HL-60/S4 treated with retinoic acid at 250 ng/mL for 4 days and 3 days (cell line): ENCODE results near the gene ZNF646.

Source experiments
- in situ Hi-C: fragments of 300-500 bp; cut with MboI; formaldehyde crosslinking; loops from 2 replicates; pipeline ENCODE4 v1.7.0; 2022; ENCODE audit warnings: low sequenced_read_pairs

ZNF646 gene

DNA sequence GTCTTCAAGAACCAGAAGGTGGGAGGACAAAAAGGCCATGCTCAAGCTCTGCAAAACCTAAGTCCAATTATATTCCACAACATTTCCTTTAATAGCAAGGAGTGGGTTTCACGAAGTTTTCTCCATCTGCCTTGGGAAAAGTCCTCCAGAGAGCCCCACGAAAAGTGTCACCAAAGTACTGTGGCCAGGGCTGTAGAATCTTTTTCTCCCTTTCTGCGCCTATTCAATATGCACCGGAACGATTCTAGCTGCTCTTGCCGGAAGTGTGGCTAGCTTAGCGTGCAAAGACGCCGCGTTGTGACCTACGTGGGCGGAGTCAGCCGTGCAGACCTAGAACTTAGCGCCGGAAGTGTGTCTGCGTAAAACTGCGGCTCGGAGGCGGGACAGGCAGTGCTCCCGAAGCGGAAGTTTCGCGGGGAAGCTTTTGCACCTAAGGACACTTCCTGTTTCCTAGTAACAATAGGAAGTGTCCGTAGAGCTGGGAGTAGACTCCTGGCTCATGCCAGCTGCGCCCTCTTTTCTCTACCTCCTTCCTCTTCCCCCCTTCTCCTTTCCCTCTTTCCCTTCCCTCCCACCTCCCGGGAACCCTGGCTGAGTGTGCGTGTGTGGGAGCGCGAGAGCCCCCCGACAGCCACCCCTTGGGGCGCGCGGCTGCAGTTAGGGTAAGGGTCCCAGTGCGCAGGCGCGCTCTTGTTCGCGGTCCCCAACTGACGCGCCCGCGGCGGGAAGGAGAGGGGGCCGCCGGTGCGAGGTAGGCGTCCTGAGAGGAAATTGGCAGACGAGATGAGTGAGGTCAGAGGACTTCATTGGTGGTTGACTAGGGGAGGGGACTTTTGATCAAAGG, at the start of gene ZNF646, which contains the start of gene ZNF668:
ZNF646 (plus strand) TSS at position 453 of the 844 bp plus-strand sequence. CDS start 1,903 bp downstream, outside the sequence.
ZNF668 (minus strand) TSS at position 271 of the 844 bp plus-strand sequence. CDS start 9,781 bp downstream, outside the sequence.
- in situ Hi-C loops = loop anchor here (10.0 kb wide), 1 partner anchor 381 kb away; the partner anchor contains the start of gene ARMC5

- in situ Hi-C loops = no loop called here
Measured at GRCh38 chr16:31025339-31025738, 48.9 kb upstream of the ZNF646 start.

DNA sequence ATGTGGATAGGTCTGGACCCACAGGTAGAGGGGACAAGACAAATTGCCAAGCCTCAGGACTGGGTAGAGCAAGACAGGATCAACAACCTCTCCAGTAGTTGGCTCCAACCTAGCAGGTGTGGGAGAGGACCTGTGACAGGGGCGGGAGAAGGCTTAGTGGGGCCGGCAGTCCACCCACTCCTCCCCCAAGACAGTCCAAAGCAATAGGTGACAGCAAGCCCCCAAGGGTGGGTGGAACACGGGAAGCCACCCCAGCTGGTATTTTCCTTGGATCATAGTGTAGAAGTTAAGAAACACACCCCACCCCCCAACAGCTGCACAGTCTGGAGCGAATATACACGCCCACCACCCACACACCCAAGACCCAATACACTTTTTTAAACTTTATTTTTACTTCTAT, 45.0 kb upstream of the ZNF646 start:
- in situ Hi-C loops = no loop called here

- in situ Hi-C loops = no loop called here
Measured at GRCh38 chr16:31031276-31031675, 42.9 kb upstream of the ZNF646 start.

DNA sequence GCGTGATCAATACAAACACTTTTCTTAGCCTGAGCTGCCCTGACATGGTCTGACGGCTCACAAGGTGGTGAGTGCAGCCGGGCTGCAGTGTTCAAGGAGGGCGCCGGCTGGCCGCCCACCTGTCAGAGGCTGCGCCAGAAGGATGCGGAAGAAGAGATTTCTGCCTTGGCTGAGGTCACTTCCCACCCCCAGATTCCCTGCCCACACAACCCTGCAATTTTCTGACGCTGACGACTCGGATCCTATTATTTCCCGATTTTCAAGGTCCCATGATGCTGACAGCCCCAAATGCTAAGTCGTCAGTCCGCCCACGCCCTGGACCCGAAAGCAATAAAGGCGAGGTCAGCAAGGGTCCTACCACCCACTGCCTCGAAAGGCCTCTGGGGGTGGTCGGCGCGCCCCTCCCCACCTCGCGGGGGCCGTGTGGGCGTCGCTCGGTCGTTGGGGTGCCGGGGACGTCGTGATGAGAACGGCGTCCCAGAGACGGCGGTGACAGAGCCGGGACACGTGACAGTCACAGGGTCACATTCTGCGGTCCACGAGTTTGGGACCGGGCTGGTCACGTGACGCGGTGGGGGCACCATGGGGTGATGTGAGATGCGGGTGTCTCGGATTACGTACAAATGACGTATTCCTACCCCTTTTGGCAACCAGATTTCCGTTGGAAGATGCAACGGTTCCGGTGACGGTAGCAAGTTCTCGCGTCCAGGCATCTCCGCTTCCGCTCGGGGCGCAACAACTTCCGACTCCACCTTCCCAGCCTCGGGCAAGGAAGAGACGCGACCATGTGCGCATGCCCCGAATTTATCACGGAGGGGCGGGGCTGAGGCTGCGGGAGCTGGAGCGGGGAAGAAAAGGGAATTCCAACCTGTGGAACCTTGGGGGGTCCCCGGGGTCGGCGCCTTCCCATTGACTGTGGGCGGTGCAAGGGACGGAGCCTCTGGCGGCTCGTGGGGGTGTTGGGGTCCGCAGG, 41.2 kb upstream of the ZNF646 start, which contains the start of gene STX4:
STX4 (plus strand) TSS at position 823 of the 973 bp plus-strand sequence. CDS start 248 bp downstream, outside the sequence.
- in situ Hi-C loops = no loop called here

DNA sequence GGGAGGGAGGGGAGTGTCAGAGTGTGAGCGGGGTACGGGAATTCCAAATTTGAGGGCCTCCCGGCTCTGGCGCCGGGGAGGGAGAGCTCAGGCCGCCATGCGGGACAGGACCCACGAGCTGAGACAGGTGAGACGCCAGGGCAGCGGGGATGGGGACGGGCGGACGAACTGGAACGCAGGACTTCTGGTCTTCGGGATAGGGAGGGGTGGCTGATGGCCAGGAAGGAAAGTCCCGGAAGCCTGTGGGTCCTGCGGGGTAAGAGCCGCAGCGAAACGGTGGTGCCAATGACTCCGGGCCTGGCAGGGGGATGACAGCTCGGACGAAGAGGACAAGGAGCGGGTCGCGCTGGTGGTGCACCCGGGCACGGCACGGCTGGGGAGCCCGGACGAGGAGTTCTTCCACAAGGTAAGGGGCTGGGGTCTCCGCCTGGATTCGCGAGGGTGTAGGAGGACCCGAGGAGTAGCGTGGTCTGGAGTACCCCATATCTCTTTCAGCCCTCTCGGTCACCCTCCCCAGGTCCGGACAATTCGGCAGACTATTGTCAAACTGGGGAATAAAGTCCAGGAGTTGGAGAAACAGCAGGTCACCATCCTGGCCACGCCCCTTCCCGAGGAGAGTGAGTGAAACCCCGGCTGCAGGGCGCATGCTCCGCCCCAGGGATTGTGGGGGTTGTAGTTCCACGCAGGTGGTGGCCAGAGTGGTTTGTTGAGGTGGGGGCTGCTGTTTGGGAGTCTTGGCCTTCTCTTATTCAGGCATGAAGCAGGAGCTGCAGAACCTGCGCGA, 40.3 kb upstream of the ZNF646 start:
- in situ Hi-C loops = no loop called here

GRCh38 chr16:31036691-31037090, 37.5 kb upstream of the ZNF646 start:
- in situ Hi-C loops = no loop called here

DNA sequence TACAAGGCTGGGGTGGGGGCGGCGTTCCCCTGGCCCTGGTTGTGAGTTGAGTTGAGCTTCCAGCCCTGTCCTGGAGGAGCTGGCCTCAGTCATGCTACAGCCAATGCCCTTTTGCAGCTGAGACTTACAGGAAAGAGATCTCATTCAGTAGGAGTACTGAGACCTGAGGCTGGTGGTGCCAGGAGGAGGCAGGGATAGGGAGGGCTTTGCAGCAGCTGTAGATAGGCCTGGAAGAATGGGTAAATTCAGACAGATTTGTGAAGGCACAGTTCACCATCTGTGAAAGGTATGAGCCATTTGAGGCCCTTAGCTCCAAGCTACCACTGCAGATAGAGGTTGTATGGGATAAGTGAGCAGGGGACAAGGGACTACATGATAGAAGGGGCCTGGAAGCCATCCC, 35.2 kb upstream of the ZNF646 start:
- in situ Hi-C loops = no loop called here

DNA sequence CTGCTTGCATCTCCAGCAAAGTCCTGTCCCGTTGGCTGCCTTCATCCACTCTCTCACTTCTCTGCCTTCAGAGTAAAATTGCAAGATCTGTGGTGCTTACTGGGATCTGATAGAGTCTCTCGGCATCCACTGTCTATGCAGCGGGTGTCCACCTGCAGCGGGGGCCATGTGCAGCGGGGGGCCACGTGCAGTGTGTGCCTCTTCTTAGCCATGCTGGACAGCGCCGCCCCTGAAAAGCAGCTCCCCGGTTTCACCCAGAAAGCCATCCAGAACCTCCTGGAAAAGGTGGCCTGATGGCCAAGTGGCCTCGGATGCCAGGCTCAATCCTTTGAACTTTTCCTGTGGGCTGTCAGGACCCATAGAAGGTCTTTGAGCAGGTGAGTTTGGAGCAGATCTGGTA, 31.4 kb upstream of the ZNF646 start:
- in situ Hi-C loops = no loop called here

DNA sequence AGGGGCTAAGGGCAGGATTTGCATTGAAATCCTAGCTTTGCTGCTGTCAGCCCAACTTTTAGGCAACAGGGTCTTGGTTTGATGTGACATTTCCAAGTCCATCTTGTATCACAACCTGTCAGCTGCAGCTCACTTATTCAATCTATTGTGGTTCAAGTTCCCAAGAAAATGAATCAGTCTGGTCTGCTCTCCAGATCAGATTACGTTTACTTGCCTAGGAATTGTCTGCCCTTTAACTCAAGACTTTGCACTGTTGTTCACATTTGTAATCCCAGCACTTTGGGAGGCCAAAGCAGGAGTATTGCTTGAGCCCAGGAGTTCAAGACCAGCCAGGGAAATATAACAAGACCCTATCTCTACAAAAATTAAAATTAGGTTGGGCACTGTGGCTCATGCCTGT, 30.9 kb upstream of the ZNF646 start:
- in situ Hi-C loops = no loop called here

GRCh38 chr16:31043898-31044481, 30.2 kb upstream of the ZNF646 start:
- in situ Hi-C loops = no loop called here

- in situ Hi-C loops = no loop called here
Measured at GRCh38 chr16:31050280-31051030, 23.8 kb upstream of the ZNF646 start.

- in situ Hi-C loops = no loop called here
Measured at GRCh38 chr16:31052114-31052513, 22.1 kb upstream of the ZNF646 start.

DNA sequence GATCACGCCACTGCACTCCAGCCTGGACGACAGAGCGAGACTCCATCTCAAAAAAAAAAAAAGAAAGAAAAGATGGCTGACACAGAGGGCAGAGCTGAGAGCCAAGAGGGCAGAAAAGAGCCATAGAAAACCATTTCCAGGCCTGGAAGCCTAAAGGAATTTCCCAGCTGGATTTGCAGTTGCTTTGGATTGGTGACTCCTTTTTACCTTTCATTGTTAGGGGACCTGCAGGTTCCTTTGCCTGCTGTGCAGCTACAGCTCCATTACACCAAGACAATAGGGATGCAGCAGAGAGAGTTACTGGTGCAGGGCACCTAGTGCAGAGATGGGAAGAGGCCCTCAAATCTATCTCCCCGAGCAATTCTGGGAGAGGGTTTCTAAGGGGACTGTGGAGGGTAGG, 18.6 kb upstream of the ZNF646 start:
- in situ Hi-C loops = no loop called here

DNA sequence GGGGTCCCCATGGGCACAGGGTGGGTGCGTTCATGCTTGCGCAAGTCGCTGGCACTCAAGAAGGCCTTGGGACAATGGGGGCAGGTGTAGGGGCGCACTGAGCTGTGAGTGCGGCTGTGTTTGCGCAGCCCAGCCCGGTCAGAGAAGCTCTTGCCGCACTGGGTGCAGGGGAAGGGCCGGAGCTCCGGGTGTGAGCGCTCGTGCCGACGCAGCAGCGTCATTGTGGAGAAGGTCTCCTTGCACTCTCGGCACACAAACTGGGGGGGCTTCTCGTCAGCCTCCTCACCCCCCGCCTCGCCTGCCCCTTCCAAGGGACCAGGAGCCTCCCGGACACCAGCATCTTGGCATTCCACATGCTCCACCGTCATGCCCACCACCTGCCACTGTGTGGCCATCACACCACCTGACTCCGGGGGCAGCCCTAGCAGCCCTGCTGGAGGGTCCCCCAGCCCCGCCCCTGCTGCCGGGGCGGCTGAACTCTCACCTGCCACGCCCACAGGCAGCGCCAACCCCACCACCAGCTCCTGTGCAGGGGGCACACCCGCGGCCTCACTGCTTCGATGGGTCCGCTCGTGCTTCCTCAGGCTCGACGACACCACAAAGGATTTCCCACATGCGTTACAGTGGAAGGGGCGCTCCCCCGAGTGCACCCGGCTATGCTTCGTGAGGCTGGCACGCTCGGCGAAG, 13.0 kb upstream of the ZNF646 start:
- in situ Hi-C loops = no loop called here

DNA sequence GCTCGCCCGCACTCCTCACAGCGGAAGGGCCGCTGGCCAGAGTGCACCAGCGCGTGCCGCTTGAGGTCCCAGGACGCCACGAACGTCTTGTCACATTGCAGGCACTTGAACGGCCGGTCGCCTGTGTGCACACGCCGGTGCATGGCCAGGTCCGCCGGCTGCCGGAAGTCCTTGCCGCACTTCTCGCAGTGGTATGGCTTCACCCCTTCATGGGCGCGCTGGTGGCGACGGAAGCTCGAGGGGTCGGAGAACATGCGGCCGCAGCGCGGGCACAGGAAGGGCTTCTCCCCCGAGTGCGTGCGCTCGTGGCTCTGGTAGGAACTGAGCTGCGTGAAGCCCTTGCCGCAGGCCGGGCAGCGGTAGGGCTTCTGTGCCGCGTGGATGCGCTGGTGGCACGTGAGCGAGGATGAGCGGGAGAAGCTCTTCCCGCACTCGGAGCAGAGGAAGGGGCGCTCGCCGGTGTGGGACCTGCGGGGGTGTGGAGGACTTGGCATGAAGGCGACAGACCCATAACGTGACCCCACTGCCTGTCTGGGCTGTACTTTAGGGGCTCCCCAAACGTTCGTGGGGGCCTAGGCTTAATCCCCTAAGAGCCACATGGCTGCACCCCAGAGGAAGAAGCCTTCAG, 12.3 kb upstream of the ZNF646 start:
- in situ Hi-C loops = no loop called here

DNA sequence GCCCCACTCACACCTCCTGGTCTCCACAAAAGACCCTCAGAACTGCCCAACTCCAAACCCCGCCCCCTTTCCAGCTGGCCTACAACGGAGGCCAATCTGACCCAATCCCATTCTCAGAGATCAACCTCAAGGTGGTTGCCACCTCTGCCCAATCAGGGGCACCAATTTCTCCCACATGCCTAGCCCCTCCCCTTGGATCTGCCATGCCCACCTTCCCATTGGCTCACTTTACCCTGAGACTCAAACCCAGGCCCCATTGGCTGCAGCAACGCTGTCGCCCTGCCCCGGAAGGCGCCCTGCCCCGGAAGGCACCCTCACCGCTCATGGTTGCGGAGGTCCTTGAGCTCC, 10.8 kb upstream of the ZNF646 start:
- in situ Hi-C loops = no loop called here

DNA sequence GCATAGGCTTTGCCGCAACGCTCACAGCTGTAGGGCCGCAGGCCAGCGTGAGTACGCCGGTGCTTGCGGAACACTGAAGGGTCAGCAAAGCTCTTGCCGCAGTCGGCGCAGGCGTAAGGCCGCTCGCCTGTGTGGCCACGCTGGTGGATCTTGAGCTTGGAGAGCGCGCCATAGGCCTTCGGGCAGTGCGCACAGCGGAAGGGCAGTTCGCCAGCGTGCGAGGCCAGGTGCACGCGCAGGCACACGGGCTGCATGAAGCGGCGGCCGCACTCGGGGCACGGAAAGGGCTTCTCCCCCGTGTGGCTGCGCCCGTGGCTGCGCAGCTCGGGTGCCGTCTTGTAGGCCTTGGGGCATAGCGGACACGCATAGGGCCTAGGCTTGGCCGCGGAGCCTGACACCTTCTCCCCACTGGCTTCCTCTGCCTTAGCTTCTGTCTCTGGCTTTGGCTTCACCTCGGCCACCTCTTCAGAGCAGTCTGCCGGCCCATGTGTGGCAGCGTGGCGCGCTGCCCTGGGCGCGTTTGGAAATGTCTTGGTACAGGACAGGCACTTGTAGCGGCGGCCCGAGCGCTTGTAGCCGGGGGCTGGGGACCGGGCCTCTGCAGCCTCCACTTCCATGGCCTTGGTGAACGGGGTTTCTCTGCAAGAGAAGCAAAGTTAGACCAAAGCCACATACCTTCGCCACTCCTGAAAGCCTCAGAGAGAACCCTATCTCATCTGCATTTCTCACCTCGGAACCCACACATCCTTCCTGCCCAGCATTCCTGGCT, 10.2 kb upstream of the ZNF646 start:
- in situ Hi-C loops = no loop called here
